Hepatic stellate cell (primary cell): Measurements from ENCODE around the gene SQSTM1.

ENCODE experiments used
- DNase-seq: peaks from one replicate; pipeline ENCODE4 v3.0.0; 2011; ENCODE audit warnings: low spot score

SQSTM1 gene

DNA sequence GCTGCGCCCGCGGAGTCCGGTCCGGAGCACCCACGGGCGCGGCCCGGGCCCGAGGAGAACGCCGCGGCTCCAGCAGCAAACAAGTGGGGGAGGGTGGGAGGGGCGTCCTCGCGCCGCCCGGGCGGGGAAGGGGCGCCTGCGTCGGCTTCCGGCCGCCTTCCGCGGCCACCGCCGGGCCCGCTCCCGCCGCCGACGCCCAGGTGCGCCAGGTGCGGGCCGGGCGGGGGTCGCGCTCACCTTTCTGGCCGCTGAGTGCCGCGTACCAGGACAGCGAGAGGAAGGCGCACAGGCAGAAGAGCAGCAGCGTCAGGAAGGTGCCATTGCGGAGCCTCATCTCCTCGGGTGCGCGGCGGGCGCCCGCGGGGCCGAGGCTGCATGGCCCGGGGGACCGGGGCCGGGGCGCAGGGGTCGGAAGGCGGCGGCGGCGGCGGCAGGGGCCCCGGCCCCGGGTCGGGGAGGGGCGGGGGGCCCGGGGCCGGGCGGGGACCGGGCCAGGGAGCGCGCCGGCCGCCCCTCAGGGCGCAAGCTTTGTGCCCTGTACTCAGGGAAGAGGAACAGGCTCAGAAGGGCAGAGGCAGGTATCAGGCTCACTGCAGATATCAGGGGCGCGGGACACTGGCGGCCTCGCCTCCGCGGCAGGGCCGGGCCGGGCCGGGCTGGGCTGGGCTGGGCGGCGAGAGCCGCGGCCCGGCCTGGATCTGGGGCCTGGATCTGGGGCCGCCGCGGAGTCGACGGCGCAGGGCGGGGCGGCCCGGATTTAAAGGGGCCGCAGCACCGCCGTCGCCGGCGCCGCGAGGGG, 14.3 kb upstream of the SQSTM1 start, which contains the start of gene MGAT4B:
MGAT4B (minus strand) TSS at position 617 of the 799 bp plus-strand sequence; CDS start at position 334, 283 bp downstream.
- peak; percentile 94 for DNase-seq

- DNase-seq, result no peak
Measured at GRCh38 chr5:179812135-179812825, 8.4 kb upstream of the SQSTM1 start.

DNA sequence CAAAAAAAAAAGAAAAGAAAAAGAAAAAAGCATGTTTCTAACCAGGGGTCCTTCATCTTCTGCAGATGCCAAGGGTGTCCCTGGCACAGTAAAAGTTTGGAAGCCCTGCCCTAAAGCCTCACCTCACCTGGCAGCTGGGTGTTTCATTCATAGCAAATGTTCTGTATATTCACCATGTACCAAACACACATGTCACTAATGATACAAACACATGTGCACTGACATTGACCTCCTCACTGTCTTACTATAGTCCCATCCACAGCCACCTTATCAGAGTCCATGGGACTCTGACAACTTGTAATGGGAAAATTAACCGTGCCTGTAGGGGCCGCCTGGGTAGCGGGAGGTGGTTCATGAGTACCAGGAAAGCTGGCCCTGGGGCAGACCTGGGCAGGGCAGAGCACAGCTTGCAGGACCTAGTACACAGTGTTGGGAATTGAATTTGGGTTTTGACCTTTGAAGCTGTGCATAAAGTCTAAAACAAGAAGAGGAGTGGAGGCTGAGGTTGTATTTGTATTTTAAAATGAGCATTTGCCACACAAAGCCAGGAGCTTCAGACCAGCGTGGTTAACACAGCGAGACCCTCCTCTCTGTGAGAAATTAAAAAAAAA, 7.6 kb upstream of the SQSTM1 start:
- DNase-seq, result no peak

GRCh38 chr5:179814090-179814489, 6.6 kb upstream of the SQSTM1 start:
- no peak for DNase-seq

- no peak for DNase-seq
Measured at GRCh38 chr5:179815491-179816249, 5.0 kb upstream of the SQSTM1 start.

GRCh38 chr5:179816401-179816795, 4.3 kb upstream of the SQSTM1 start:
- DNase-seq, result no peak

GRCh38 chr5:179816796-179817469, 3.8 kb upstream of the SQSTM1 start:
- no peak for DNase-seq

GRCh38 chr5:179817470-179817840, 3.2 kb upstream of the SQSTM1 start:
- no peak for DNase-seq

DNA sequence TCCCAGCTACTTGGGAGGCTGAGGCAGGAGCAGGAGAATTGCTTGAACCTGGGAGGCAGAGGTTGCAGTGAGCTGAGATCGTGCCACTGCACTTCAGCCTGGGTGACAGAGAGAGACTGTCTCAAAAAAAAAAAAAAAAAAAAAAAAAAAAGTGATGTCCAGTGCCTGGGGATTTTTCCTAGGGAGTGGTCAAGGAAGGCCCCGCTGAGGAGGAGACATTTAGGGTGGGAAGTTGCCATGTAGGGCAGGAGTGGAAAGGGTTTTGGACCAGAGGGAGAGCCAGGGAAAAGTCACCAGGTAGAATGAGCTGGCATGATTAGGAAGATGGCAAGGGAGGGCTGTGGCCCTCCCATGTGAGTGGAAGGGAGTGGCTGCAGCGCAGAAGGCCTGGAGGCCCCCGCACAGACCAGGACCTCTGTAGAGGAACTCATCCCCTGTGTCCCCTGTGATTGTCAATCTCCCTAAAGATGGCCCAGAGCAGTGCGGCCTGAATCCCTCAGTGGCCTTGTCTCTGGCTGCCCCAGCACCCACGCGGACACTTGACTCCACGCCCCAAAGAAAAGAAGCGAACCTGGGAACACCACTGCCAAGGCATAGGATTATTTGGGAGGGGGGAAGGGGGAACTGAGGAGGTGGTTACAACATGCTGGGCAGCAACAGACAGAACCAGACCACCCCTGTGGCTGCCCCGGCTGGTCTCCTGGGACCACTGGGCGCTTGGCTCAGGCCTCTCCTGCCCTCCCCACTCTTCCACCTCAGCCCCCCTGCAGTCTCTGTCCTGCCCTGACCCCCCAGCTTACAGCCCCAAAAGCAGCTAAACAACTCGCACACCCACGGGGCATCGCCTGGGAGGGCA, 2.6 kb upstream of the SQSTM1 start:
- DNase-seq, result no peak

DNA sequence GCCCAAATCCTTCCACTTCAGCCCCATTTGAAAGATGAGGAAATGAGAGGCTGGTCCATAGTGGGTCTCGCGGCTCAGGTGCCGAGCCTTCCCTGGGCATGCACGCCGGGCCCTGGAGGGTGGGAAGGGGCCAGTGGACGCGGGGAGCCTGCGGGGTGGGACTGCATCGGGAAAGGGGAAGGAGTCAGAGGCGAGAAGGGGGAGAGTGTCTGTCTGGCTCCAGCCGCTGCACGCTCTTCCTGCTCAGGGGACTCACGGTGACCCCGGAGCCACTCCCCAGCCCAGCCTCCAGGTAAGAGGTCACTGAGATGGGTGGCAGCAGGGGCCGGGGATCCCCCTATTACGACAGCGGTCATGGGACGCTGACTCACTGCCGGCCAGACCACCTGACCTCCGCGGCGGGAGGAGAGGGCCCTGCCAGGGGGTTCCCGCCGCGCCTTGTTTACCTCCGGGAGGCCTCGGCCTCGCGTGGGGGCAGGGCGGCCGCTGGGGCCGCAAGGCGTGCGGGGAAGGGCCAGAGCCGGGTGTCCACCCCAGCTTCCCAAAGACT, 1.9 kb upstream of the SQSTM1 start:
- DNase-seq, result peak; percentile 95

DNA sequence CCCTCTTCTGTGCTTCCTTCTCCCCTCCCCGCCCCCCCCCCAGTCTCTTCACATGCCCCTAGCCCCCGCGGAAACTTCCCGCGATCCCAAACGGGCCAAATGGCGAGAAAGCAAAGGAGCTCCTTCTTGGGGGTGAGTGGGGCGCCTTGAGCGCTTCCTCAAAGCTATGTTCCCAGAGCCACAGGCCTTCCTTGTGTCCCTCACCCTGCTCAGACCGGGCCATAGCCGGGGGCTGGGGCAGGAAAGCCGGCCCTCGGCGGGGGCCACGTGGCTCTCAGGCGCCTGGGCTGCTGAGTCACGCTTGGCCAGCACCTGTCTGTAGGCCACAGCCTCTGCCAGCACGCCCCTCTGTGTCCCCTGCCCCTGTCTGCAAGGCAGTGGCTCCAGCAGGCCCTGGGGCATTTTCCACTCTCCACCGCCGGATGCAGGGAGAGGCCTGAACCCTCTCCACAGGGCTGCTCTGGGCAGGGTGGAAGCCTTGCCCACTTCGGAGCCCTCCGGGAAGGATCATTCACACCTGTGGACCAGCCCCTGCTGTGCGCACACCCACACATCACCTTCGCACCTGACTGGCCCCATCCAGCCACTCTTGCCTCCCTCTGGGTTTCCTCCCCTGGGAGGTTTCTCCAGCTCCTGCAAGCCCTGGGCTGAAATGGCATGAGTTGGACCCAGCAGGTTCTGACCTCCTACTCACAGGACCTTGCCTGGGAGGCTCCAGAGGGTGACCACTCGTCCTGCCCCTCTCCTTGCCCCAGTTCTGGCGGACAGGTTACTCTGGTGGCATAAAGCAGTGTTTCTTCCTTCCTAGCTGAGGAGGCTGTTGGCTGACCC, 1.2 kb upstream of the SQSTM1 start:
- no peak for DNase-seq

- no peak for DNase-seq
Measured at GRCh38 chr5:179820127-179820482, 600 bp upstream of the SQSTM1 start.

DNA sequence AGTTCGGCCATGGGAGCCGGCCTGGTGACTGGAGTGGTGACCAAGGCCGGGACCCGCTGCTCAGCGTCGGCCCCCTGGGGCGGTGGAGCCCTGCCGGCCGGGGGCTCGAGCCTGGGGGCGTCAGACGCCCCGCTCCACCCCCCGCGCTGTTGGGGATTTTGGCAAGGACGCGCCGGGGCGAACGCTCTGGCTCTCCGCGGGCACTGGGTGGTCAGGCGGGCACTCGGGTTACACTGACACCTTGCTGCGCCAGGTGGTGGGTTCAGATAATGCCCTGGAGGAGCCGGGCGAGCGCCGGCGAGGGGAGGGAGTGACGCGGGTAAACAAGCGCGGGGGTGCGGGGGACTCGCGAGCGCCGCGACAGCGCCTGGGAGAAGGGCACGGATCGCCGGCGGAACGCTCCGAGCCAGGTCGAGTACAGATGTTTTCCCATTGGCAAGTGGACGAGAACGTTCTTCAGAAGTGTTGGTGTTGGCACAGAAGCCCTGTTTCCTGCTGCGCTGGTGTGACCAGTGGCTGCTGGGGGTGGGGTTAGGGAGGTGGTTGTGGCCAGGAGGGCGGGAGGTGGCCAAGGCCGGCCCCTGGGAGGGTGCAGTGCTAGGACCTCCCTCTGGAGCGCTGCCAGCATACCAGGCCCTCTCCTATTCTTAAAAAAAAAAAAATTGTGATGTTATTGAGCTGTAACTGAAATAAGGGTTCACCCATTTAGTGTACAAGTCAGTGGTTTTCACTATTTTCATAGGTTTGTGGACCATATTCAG, 773 bp downstream of the SQSTM1 start:
- peak; percentile 99 for DNase-seq

GRCh38 chr5:179822059-179822432, 1.3 kb downstream of the SQSTM1 start:
- DNase-seq, result no peak

- DNase-seq, result no peak
Measured at GRCh38 chr5:179822444-179822990, 1.8 kb downstream of the SQSTM1 start.

- no peak for DNase-seq
Measured at GRCh38 chr5:179823937-179824744, 3.4 kb downstream of the SQSTM1 start.

DNA sequence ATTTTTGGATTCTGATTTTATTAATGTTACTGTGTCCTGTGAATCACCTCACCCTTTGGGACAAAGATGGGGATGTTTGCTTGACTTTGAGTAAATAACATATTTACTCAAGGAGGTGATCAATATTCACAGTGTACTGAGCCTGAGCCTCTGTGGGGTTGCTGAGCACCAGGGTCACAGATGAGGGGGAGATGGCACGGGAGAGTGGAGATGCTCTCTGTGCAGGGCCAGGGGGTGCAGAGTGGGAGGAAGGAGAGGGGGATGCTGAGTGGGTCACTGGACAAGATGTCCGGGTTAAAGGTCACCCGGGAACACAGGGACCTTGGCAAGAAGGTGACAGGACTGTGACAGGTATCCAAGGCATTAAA, 4.0 kb downstream of the SQSTM1 start:
- DNase-seq, result no peak

DNA sequence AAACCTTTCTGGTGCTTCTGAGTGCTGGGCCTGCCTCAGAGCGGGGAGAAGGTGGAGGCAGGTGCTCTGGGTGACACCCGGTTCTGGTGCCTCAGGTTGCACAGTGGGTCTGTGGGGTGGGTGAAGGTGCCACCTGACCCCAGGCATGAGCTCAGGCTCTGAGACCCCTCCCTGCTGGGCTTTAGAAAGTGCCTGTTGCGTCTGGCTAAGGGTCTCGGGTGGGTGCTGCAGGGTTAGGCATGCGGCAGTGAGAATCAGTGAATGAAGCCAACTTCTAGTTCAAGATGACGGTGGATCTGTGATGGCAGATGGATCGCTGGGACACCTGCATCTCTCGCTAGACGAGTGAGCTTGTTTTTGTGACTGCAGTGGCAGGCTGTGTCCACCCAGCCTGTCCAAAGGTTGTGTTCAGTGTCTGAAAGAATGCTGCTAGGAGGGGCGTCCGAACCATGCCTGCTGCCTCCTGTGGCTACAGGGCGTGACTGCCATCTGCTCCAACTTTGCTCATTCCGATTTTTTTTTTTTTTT, 5.0 kb downstream of the SQSTM1 start:
- no peak for DNase-seq
